ENCODE measurements around the gene PRR19. TPM values are rescaled to one million over a fixed set of nuclear protein-coding genes. Genes with fewer than 3 reads are reported as not detected.

The PRR19 gene

Small RNA genes within 50 kb of the gene (small RNA-seq; reads per million reads assigned to genes)
- gene MIR8077 (ENCODE audit: insufficient read depth): not detected
